MM.1S (cell line): ENCODE results near the gene RFC5.

Experiments
- DNase-seq: peaks from one replicate; pipeline ENCODE4 v3.0.0-alpha.2; 2015
- H2AFZ ChIP-seq: fragments of 300-600 bp; sonication (generic); 2 replicates; pipeline ENCODE4 v1.6.0; 2016; ENCODE audit warnings: antibody characterized with exemption, low read length
- H3F3A ChIP-seq: fragments of 300-600 bp; sonication (generic); 2 replicates; pipeline ENCODE4 v1.6.1; 2016; ENCODE audit warnings: mild to moderate bottlenecking, antibody characterized with exemption, low read length, moderate library complexity, mixed read lengths; ENCODE audit not compliant: insufficient read depth
- H3K27ac ChIP-seq: fragments of 300-600 bp; sonication (generic); 2 replicates; pipeline ENCODE4 v1.5.1; 2016; ENCODE audit warnings: mild to moderate bottlenecking, low read length
- H3K27me3 ChIP-seq: fragments of 300-600 bp; sonication (generic); replicated peaks from 2 replicates; pipeline ENCODE4 v1.6.0; 2016; ENCODE audit warnings: low read length; ENCODE audit not compliant: insufficient read depth
- H3K36me3 ChIP-seq: fragments of 300-600 bp; sonication (generic); replicated peaks from 2 replicates; pipeline ENCODE4 v1.6.1; 2016; ENCODE audit warnings: mild to moderate bottlenecking, low read length, mixed read lengths; ENCODE audit not compliant: insufficient read depth
- H3K4me1 ChIP-seq: fragments of 300-600 bp; sonication (generic); 2 replicates; pipeline ENCODE4 v1.6.1; 2016; ENCODE audit warnings: low read length, mixed read lengths
- H3K4me2 ChIP-seq: fragments of 300-600 bp; sonication (generic); 2 replicates; pipeline ENCODE4 v1.6.0; 2016; ENCODE audit warnings: low read depth, low read length
- H3K4me3 ChIP-seq: fragments of 300-600 bp; sonication (generic); 2 replicates; pipeline ENCODE4 v1.5.1; 2016; ENCODE audit warnings: low read length, mixed read lengths
- H3K79me2 ChIP-seq: fragments of 300-600 bp; sonication (generic); 2 replicates; pipeline ENCODE4 v1.6.1; 2016; ENCODE audit warnings: mixed run types, low read length, mixed read lengths
- H3K9ac ChIP-seq: fragments of 300-600 bp; sonication (generic); 2 replicates; pipeline ENCODE4 v1.6.1; 2016; ENCODE audit warnings: low read length, mixed read lengths
- H3K9me2 ChIP-seq: fragments of 300-600 bp; sonication (generic); replicated peaks from 2 replicates; pipeline ENCODE4 v1.6.1; 2016; ENCODE audit warnings: mild to moderate bottlenecking, low read length, mixed read lengths; ENCODE audit not compliant: insufficient read depth
- H3K9me3 ChIP-seq: fragments of 300-600 bp; sonication (generic); replicated peaks from 2 replicates; pipeline ENCODE4 v1.6.1; 2016; ENCODE audit warnings: mild to moderate bottlenecking, low read length, mixed read lengths; ENCODE audit not compliant: insufficient read depth
- H4K20me1 ChIP-seq: fragments of 300-600 bp; sonication (generic); 2 replicates; pipeline ENCODE4 v1.6.1; 2016; ENCODE audit warnings: mild to moderate bottlenecking, low read length, moderate library complexity, mixed read lengths; ENCODE audit not compliant: insufficient read depth
- EZH2 ChIP-seq: fragments of 300-600 bp; sonication (generic); optimal IDR thresholded peaks from 2 replicates; pipeline ENCODE3; 2017; ENCODE audit warnings: low read depth, mild to moderate bottlenecking, antibody characterized with exemption, low read length, mixed read lengths
- EZH2phosphoT487 ChIP-seq: fragments of 300-600 bp; sonication (generic); IDR thresholded peaks from 2 replicates; pipeline ENCODE4 v1.6.1; 2018; ENCODE audit warnings: antibody characterized with exemption, low read length
- TF ChIP-seq, protein P1 (sequence below): fragments of 300-600 bp; sonication (generic); IDR thresholded peaks from 2 replicates; pipeline ENCODE4 v1.5.1; 2016; ENCODE audit warnings: antibody characterized with exemption, low read length, mixed read lengths

Gene RFC5

GRCh38 chr12:118060301-118061010 lies 44.0 kb downstream of the RFC5 start:
- Histone ChIP-seq H3K27ac (no peak overlapping the region), H3K4me2 (peak overlapping the region; percentile 63), H3K9me2 (no peaks in the 10 kb centered on the region), H3K9me3 (no peaks in the 10 kb centered on the region), H3F3A (no peaks in the 10 kb centered on the region), H4K20me1 (no peaks in the 10 kb centered on the region), H3K36me3 (no peaks in the 10 kb centered on the region), H3K9ac (peak overlapping the region; percentile 42; the same call in 1 of the 2 replicates), H3K79me2 (no peaks in the 10 kb centered on the region), H2AFZ (peak overlapping the region; percentile 51), H3K4me3 (peak overlapping the region; percentile 58), H3K27me3 (no peaks in the 10 kb centered on the region), H3K4me1 (no peaks in the 10 kb centered on the region)
- TF ChIP-seq EZH2 (no peak), EZH2phosphoT487 (no peak)
- TF ChIP-seq, protein P1, sequence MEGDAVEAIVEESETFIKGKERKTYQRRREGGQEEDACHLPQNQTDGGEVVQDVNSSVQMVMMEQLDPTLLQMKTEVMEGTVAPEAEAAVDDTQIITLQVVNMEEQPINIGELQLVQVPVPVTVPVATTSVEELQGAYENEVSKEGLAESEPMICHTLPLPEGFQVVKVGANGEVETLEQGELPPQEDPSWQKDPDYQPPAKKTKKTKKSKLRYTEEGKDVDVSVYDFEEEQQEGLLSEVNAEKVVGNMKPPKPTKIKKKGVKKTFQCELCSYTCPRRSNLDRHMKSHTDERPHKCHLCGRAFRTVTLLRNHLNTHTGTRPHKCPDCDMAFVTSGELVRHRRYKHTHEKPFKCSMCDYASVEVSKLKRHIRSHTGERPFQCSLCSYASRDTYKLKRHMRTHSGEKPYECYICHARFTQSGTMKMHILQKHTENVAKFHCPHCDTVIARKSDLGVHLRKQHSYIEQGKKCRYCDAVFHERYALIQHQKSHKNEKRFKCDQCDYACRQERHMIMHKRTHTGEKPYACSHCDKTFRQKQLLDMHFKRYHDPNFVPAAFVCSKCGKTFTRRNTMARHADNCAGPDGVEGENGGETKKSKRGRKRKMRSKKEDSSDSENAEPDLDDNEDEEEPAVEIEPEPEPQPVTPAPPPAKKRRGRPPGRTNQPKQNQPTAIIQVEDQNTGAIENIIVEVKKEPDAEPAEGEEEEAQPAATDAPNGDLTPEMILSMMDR, result no peak
- DNase-seq, result no peak

GRCh38 chr12:118061011-118061872 lies 44.7 kb downstream of the RFC5 start, which contains the start of gene WSB2:
WSB2 (minus strand) TSS chr12:118061179; CDS start chr12:118061048, 131 bp downstream.
- Histone ChIP-seq H3K27me3 (no peaks in the 10 kb centered on the region), H3K9ac (peak within 1 kb of the TSS; percentile 42; the same call in 1 of the 2 replicates), H3K4me2 (peak within 1 kb of the TSS; percentile 69), H3K36me3 (no peaks in the 10 kb centered on the region), H3K4me3 (peak within 1 kb of the TSS; percentile 67), H3F3A (no peaks in the 10 kb centered on the region), H3K27ac (no peak within 1 kb of the TSS), H3K79me2 (no peaks in the 10 kb centered on the region), H4K20me1 (no peaks in the 10 kb centered on the region), H3K9me3 (no peaks in the 10 kb centered on the region), H2AFZ (peak within 1 kb of the TSS; percentile 70), H3K4me1 (no peaks in the 10 kb centered on the region), H3K9me2 (no peaks in the 10 kb centered on the region)
- TF ChIP-seq EZH2 (no peak), EZH2phosphoT487 (no peak)
- TF ChIP-seq, protein P1, result no peak
- DNase-seq, result peak; percentile 6

GRCh38 chr12:118061873-118062843 lies 45.7 kb downstream of the RFC5 start:
- H3K79me2 ChIP-seq, result no peaks in the 10 kb centered on the region
- H3K36me3 ChIP-seq, result no peaks in the 10 kb centered on the region
- no peak for DNase-seq
- no peaks in the 10 kb centered on the region for H3K9me3 ChIP-seq
- H3K9me2 ChIP-seq, result no peaks in the 10 kb centered on the region
- no peak for TF ChIP-seq EZH2phosphoT487
- no peak for TF ChIP-seq EZH2
- TF ChIP-seq, protein P1, result no peak
- no peaks in the 10 kb centered on the region for H3K27me3 ChIP-seq
- H3K4me1 ChIP-seq, result no peaks in the 10 kb centered on the region
- no peak overlapping the region for H3K27ac ChIP-seq
- no peaks in the 10 kb centered on the region for H4K20me1 ChIP-seq
- peak overlapping the region; percentile 69 for H3K4me2 ChIP-seq
- H3F3A ChIP-seq, result no peaks in the 10 kb centered on the region
- H3K9ac ChIP-seq, result peak overlapping the region; percentile 33; the same call in 1 of the 2 replicates
- peak overlapping the region; percentile 70 for H2AFZ ChIP-seq
- peak overlapping the region; percentile 67 for H3K4me3 ChIP-seq
